Caki2 (cell line): Measurements from ENCODE around the gene LMF1. TPM values are rescaled to one million over a fixed set of nuclear protein-coding genes. Genes with fewer than 3 reads are reported as not detected.
"Not testable (repeated sequence)": the region's sequence is repeated elsewhere in the genome, so short reads cannot be mapped to it uniquely, and the experiment has no call there.

ENCODE experiments used
- DNase-seq: peaks from one replicate; pipeline ENCODE4 v3.0.0-alpha.2; 2015; ENCODE audit warnings: low read depth
- in situ Hi-C: cut with HindIII; loops from 2 replicates; pipeline ENCODE4 v1.10.0; 2016; ENCODE audit warnings: low sequenced_read_pairs, low pct_unique_long_range_greater_than_20kb, mixed read lengths
- total RNA-seq: library from RNA; depleted of rRNA; stranded (reverse); fragments of >200 nt; shearing (Covaris generic); gene quantifications from 2 replicates; pipeline ENCODE4 v1.2.3, GENCODE V29; 2014; ENCODE audit warnings: low replicate concordance

LMF1 gene
- total RNA-seq, 1 experiment from 2014 or later = 16.5 TPM

DNA sequence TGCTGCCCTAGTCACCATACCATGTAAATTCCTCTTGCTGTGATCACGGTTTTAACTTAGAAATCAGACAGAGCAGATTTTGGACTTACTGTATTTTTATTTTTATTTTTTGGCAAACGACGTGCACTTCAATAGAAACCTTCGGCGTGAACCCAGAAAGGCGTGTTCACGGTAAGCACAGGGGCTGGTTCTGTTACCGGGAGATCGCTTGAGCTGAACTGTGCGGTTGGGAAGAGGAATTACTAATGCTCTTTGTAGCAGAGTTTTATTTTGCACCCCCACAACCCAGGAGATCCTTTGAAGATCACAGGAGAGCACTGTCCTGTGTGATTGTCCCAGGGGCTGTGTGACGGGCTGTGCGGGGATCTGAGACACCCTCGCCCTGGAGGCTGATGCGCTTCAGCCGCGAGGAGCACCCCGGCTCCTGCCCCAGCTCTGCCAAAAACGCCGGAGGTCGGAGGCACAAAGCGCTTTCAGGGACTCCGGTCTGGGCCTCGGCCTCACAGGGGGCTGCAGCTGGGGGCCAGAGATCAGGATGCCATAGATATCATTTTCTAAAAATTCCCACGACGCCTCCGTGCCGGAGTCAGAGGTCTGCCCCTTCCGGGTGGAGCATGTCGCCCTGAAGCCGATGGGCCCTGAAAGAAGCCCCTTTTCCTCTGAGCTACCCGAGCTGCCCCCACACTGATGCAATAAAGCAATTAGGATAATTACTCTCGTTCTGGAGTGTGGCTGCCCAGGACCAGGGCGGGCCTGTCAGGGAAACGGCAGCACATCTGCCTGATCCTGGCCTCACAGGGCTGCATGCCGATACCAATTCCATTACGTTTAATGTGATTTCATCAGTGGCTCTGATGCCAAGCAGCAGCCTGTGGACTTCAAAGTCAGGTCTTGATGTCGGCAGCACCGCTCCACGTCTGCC is 71.8 kb downstream of the LMF1 start:
- no peak for DNase-seq
- in situ Hi-C loops = no loop called here

DNA sequence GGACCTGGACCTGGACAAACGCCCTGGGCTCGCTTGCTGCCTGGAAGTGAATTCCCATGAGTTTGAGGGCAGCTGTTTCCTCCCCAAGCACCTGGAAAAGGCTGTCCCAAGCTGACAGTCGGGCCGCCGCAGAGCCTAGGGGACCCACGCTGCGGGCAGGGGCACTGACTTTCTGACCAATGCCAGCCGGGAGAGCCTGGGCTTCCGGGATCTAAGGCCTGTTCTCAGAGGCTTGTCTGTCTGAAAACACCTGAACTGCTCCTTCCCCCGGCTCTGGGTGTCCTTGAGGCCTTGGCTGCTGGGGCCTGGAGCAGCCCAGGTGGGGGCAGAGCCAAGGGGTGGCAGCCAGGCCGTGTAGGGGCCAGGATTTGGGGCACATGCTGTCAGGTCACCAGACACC is 72.6 kb downstream of the LMF1 start:
- in situ Hi-C loops = no loop called here

DNA sequence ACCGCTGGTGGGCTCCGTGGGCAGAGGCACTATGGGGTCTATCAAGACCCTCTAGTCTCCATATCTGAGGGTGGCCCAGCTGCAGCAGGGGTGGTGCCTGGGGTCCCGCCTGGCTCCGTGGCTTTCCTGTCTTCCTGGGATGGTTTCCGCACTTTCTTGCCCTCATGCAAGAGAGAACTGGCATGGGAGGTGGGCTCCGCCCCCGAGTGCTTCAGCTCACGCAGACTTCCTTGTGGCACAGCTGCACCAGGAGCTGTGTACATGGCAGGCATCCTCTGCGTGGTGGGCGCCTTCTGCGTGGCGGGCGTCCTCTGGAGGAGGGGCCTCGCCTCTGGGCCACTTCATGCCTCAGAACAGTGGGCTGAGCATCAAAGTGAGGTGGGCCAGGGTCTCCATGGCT is 73.1 kb downstream of the LMF1 start:
- in situ Hi-C loops = no loop called here
- no peak for DNase-seq

More for the DNA sequence above, 72.6 kb downstream of the LMF1 start:
- no peak for DNase-seq

DNA sequence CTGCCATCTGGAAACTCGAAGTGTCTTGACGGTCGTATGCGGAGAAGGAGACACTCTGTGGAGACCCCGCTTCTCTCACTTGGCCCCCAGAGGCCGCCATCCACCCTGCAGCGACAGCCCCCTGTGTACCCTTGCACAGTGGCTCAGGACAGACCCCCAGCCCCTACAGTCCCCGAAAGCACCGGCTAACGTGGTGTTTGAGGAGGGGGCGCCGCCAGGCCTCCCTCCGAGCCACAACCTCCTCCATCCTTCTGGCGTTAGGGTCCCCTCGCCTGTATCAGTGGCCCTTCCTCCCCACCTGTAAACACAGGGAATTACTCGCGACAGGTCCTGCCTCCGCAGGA is 73.6 kb downstream of the LMF1 start:
- in situ Hi-C loops = no loop called here
- DNase-seq = no peak

DNA sequence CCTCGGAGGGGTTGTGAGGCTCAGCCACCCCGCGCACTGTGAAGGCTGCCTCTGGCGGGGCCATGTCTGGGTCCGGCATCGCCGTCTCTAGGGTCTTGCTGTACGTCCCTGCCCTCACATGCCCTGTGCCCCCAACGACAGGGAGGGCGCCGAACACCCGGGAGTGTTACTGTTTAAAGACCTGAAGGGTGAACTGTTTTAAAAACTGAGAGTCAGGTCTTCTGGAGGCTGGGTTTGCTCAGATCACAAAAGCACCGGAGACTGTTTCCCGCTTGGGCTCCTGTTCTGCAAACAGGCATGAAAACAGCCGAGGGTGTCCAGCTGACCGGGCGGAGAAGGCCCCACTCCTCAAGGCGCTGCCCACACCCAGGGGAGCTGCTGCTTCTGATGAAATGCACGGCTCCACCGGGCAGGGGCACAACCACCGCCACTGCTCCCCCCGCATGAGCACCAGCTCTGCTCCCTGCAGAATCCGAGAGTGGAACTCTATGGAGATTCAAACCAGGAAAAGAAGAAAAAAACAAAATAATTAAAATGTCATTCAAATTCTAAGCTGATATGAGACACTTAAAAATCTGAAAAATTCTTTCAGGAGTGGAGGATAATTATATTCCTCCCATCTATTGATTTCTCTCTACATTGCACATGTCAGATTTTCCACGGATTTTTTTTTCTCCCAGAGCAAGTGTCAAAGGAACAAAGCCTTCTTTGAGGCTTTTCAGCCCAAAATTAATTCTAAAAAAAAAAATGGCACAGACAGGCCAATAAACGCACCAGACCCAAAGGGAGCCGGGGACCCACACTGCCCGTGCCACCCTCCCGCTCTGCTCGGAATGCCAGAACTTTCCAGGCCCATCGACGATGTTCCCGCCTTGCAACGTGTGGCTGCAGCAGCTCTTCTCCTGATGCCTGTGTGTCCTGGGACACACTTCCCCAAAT is 74.3 kb downstream of the LMF1 start:
- no peak for DNase-seq
- in situ Hi-C loops = no loop called here

DNA sequence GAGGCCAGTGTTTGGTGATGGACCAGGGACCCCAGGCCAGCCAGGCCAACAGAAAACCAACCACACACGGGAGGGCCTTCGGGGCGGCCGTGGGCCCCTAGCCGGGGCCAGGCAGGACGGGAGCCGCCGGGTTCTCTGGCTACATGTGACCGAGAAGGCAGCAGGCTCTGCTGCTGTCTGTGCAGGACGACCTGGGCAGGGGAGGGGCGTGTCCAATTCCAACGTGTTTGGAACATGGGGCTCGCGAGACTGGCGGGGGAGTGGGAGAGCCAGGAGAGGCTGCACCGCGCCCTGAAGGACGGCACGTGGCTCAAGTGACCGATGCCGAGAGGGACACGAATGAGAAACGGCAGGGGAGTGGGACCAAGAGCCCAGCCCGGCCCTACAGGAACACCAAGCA is 75.4 kb downstream of the LMF1 start:
- DNase-seq = no peak
- in situ Hi-C loops = no loop called here

DNA sequence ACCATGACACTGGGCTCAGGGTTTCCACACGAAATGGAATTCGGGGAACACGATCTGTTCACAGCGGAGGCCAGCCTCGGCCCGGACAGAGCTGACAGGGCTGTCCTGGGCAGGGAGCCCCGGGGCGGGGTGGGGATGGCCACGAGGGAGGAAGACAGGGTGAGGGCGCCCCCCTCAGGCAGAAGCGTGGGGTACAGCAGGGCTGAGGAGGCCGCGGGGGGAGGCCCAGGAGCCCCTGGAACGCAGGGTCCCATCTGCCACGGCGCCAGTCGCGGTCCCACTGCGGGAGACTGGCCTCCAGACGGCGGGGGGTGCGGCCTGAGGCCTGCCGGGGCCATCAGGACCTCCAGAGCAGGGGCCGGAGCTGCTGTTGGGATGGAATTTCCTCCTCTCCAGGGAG is 75.9 kb downstream of the LMF1 start:
- DNase-seq = no peak
- in situ Hi-C loops = no loop called here

DNA sequence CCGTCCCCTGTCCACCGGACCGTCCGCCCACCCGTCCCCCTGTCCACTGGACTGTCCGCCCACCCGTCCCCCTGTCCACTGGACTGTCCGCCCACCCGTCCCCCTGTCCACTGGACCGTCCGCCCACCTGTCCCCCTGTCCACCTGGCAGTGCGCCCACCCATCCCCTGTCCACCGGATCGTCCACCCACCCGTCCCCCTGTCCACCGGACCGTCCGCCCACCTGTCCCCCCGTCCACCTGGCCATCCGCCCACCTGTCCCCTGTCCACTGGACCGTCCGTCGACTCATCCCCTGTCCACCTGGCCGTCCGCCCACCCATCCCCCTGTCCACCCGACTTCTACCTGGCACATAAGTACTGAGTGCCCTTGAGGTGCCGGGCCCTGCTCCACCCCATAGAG is 76.6 kb downstream of the LMF1 start:
- in situ Hi-C loops = no loop called here
- no peak for DNase-seq

DNA sequence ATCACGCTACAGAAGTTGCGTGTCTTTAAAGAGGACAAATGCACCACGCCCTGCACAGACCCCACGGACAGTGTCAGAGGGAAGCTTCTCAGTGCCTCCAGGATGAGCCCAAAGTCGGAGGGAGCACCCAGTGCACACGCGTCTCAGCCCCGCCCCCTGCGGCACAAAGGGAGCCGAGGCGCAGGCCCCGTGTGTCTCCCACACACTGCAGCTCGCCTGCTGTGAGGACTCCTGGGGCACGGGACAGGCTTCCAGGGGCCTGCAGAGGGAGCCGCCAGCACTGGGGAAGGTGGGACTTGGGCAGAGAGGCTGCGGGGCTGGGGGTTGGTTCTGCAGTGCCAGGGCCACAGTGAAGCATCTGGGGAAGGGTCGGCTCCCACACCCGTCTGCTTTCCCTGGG is 77.4 kb downstream of the LMF1 start:
- in situ Hi-C loops = no loop called here
- no peak for DNase-seq

DNA sequence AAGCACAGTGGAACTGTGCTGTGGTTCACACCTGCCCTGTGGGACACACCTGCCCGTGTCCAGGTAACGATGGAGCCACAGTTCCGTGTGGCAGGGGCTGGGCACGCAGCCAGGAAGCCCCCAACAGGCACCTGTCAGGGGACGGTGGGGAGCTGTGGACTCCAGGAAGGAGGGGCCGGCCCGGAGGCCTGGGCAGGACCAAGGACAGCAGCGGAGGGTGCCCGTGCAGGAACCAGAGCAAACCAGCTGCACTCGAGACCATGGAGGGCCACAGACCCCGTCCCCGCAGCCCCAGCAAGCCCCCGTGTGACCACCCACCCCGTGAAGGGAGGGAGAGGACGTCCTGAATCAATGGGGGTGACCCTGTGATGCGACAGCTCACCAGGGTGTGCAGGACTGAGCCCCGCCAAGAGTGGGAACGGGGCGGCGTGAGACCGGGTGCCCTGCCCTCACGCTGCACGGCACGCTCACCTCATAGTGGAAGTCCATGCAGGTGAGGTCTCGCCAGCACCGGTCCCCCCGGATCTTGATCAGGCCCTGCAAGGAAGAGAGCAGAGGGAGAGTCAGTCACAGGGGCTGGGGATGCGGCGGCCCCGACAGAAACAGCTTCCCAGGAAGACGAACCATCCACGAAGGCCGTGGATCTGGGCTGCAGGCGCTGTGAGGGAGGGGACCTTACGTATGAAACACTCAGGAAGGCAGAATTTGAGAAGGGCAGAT is 78.1 kb downstream of the LMF1 start:
- in situ Hi-C loops = no loop called here
- DNase-seq = no peak

DNA sequence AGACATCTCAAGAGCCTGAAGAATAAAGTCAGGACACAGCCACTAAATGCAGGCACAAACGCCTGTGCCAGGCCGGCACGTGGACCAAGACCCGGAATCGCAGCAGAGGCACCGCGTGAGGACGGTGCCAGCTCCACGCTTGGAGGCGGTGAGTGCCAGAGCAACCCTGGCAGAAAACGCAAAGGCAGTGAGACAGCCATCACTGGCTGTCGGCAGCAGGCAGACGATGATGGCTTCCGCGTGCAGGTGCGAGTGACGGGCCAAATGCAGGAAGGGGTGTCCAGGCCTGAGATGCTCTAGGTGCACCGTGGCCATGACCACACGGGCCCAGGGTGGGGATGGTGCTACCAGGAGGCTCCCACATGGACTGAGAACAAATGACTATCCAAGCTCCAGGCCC is 78.8 kb downstream of the LMF1 start:
- in situ Hi-C loops = no loop called here

DNA sequence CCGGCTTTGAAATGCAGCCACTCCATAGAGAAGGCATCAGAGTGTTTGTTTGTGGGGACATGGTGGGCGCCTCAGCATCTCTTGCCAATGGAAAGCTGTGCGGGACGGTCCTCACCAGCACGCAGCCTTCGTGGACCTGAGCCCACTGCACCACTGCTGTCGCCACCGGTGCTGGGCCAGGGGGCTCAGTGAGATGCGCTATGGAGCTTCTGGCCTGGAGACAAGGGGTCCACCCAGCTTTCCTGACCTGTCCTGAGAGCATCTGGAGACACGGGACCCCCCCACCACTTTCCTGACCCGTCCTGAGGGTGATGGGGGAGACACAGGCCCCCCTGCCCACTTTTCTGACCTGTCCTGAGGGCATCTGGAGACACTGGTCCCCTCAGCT is 79.4 kb downstream of the LMF1 start:
- in situ Hi-C loops = no loop called here
- no peak for DNase-seq

More for the DNA sequence above, 78.8 kb downstream of the LMF1 start:
- DNase-seq = no peak

DNA sequence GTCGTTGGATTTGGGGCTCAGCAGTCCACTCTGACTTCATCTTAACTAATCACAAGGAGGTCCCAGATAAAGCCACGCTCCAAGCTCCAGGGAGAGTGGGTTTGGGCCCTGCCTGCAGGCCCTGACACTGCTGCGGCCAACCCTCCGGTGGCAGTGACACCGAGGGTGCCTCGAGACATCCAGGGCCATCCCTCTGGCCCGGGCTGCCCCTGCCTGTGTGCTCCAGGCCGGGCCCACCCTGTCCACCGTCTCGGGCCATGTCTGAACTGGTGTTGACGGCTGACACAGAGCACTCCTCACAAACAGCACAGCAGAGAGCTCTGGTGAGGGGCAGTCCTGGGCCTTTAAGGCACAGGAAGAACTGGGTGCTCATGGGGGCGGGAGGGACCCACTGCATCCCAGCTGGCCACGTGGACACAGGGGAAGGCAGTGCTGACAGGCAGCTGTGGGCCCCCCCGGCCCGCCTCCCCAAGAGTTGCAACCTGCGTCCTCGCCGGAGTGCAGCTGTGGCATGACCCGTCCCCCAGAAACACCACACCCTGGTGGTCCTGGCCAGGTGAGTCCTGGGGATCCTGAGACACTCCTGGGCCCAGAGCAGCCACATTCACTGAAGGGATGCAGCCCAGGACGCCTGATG is 80.0 kb downstream of the LMF1 start:
- DNase-seq = no peak
- in situ Hi-C loops = no loop called here

DNA sequence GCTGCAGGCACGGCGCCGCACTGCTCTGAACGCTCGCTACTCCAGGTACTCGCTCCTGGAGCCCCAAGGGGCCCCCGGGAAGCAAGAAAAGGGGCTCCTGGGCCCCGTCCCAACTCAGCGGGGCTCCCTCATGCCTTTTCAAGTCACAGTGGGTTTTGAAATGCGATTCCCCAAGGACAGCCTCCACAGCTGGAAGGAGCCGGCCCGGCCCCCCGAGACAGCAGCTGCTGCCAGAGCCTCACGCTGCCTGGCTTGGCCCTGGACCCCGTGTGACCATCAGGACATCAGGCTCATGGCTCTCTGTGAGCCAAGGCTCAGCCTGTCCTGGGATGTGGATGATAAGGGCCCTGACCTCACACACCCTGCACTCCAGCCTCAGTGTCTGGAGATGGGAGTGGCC is 80.6 kb downstream of the LMF1 start:
- no peak for DNase-seq
- in situ Hi-C loops = no loop called here

DNA sequence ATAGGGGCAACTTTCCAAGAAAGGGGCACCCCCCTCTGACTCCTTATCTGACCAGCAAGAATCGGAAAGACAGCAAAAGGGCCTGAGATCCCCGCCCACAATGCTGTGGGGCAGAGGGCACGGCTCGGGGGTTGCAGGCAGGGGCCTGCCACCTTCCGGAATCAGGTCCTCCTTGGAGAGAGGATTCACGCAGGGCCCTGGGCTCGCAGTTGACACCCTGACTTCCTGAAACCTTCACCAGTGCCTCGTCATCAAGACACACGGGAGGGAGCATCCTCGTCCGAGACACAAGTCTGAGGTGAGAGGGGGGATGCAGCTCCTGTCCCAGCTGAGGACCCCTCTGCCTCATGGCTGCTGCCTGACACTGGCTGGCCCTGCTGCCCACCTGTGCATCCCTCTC is 81.2 kb downstream of the LMF1 start:
- in situ Hi-C loops = no loop called here
- DNase-seq = no peak

DNA sequence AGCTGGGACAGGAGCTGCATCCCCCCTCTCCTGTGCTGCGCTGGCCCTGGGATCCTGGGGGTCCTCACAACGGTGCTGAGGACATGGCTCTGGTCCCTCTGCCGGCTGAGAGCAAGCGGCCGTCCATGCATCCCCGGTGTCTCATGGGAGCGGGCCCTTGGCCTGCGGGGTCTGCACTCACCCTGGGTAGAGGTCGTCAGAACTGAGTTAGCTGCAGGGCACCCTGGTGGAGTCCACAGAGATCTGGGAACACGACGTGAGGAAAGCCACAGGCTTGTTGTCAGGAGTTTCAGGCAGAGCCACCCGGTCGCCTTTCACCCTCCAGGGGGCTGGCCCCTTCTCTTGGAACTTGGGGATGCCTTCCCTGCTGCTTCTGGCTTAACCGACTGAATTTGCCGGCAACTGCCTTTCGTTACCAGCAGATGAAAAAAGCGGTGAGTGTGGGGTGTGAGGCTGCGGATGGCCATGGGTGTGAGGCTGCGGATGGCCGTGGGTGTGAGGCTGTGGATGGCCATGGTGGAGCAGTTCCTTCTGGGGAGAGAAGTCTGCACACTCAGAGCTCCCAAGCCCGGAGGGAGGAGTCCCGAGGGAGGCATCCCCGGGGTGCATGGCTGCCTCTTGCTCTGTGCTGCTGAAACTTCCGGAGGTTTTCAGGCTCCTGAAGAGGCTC is 81.7 kb downstream of the LMF1 start:
- in situ Hi-C loops = no loop called here
- no peak for DNase-seq

DNA sequence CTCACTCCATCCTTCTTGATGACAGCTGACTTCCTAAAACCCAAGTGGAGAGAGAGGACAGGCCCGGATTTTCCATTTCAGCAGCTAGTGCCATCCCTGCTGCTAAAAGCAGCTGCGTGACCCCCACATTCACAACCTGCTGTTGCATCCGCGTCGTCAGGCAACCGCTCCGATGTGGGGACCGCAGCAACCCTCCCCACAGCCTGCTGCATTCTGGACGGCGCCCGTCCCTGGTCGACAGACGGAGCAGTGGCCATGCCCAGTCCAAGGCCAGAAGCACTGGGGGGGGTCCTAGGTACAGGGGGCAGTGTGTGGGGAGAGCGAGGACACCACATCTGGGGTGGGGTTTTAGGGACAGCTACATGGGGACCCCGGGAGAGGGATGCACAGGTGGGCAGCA is 82.3 kb downstream of the LMF1 start:
- in situ Hi-C loops, DNase-seq: not testable (repeated sequence)

DNA sequence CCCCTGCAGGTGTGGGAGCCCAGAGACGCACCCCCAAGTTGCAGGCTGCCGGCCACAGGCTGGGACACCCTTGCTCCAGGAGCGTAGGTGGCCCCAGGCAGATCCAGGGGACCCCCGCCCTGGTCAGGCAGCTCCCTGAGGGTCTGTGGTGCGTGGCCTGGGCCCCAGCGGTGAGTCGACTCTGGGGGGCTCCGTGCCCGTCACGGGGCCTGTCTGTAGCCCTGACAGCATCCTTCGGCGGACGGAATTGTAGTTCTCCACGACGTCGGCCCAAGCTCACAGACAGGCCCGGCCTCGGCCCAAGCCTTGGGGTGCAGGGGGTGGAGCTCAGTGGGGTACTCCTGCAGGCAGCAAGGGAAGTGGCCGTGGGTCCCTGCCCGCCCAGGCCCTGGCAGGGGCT is 82.9 kb downstream of the LMF1 start:
- no peak for DNase-seq
- in situ Hi-C loops = no loop called here
